ENCODE data around the gene ELFN1.

DNA sequence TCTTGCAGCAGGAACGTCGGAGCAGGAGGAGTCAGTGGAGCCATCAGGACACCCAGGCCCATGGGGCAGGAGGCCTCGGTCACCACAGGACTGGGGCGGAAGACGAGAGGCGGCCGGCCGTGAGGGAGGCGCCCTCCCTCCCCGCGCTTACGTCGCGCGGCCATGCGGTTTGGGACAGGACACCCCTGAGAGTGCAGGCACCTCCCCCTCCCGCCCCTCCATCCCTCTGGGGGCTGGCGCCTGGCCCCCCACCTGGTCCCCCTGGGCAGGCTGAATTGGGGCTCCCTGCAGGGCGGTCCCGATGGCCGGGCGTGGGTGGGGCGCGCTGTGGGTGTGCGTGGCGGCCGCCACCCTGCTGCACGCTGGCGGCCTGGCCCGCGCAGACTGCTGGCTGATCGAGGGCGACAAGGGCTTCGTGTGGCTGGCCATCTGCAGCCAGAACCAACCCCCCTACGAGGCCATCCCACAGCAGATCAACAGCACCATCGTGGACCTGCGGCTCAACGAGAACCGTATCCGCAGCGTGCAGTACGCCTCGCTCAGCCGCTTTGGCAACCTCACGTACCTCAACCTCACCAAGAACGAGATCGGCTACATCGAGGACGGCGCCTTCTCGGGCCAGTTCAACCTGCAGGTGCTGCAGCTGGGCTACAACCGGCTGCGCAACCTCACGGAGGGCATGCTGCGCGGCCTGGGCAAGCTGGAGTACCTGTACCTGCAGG lies 74.4 kb downstream of the ELFN1 start:
- TF ChIP-seq, protein P1, sequence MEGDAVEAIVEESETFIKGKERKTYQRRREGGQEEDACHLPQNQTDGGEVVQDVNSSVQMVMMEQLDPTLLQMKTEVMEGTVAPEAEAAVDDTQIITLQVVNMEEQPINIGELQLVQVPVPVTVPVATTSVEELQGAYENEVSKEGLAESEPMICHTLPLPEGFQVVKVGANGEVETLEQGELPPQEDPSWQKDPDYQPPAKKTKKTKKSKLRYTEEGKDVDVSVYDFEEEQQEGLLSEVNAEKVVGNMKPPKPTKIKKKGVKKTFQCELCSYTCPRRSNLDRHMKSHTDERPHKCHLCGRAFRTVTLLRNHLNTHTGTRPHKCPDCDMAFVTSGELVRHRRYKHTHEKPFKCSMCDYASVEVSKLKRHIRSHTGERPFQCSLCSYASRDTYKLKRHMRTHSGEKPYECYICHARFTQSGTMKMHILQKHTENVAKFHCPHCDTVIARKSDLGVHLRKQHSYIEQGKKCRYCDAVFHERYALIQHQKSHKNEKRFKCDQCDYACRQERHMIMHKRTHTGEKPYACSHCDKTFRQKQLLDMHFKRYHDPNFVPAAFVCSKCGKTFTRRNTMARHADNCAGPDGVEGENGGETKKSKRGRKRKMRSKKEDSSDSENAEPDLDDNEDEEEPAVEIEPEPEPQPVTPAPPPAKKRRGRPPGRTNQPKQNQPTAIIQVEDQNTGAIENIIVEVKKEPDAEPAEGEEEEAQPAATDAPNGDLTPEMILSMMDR (IDR thresholded peaks at IDR 0.05; ENCODE audit: insufficient read depth, low read depth, low read length): no peak
- TF ChIP-seq EZH2 (IDR thresholded peaks at IDR 0.05; ENCODE audit: insufficient read depth, low read length): no peak

Measured in astrocyte (in vitro differentiated cells and primary cell).